Measurements from ENCODE around the gene IL7R.

- TF ChIP-seq POLR2A (IDR thresholded peaks at IDR 0.05; ENCODE audit: low read depth, low read length) (no peak), POLR2AphosphoS5 (IDR thresholded peaks at IDR 0.05; ENCODE audit: low read depth, low read length) (no peak), TAF1 (IDR thresholded peaks at IDR 0.05; ENCODE audit: low read depth, low read length) (no peak), SPI1 (IDR thresholded peaks at IDR 0.05; ENCODE audit: low read depth, low read length) (no peak), POU2F2 (IDR thresholded peaks at IDR 0.05; ENCODE audit: low read depth, low read length) (no peak)
These were observed 33.6 kb downstream of the IL7R start for GRCh38 chr5:35890021-35891020.
